ENCODE measurements around the gene SLC35F5. TPM values are rescaled to one million over a fixed set of nuclear protein-coding genes. Genes with fewer than 3 reads are reported as not detected.
A peak's percentile ranks its signal among the peaks of the same experiment; 100 is the strongest.

The SLC35F5 gene
- total and polyA plus RNA-seq, 12 donors, result 22.5 to 466 (median 201) TPM

GRCh38 chr2:113770929-113771328 lies 14.5 kb upstream of the SLC35F5 start:
- no peak for TF ChIP-seq CTCF (IDR thresholded peaks at IDR 0.05)
- TF ChIP-seq POLR2A (IDR thresholded peaks at IDR 0.05), result no peak
- no peak overlapping the region for H3K27ac ChIP-seq
- WGBS, 4 donors, result 89 to 90% (median 90%) methylated on average over 3 of the region's 3 CpGs
- no peaks in the 10 kb centered on the region for H3K27me3 ChIP-seq
- intact Hi-C loops (cut with DNase I), result no loop called here
- no peak overlapping the region for H3K4me3 ChIP-seq
- H3K4me1 ChIP-seq (replicated peaks in 1 of 2), result no peaks in the 10 kb centered on the region
- H3K36me3 ChIP-seq (replicated peaks in 1 of 2), result no peaks in the 10 kb centered on the region
- H3K9me3 ChIP-seq (replicated peaks in 1 of 3), result no peaks in the 10 kb centered on the region
- no peak for DNase-seq

DNA sequence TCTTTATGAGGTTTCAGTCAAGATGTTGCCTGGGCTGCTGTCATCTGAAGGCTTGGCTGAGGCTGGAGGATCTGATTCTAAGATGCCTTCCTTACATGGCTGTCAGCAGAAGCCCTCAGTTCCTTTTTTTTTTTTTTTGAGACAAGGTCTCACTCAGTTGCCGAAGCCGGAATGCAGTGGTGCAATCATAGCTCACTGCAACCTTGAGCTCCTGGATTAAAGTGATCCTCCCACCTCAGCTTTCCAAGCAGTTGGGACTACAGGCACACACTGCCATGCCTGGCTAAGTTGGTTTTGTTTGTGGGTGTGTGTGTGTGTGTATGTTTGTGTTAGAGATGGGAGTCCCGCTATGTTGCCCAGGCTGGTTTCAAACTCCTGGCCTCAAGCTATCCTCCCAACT lies 13.1 kb upstream of the SLC35F5 start:
- H3K27me3 ChIP-seq, result no peaks in the 10 kb centered on the region
- no peak overlapping the region for H3K27ac ChIP-seq
- peak in 2 of 7 donors; percentile 17 to 43 for DNase-seq
- H3K36me3 ChIP-seq (replicated peaks in 1 of 2), result no peaks in the 10 kb centered on the region
- no peaks in the 10 kb centered on the region for H3K4me1 ChIP-seq (replicated peaks in 1 of 2)
- H3K9me3 ChIP-seq (replicated peaks in 1 of 3), result no peaks in the 10 kb centered on the region
- no peak overlapping the region for H3K4me3 ChIP-seq
- intact Hi-C loops (cut with DNase I), result no loop called here
- TF ChIP-seq POLR2A (IDR thresholded peaks at IDR 0.05) (no peak), CTCF (IDR thresholded peaks at IDR 0.05) (no peak)
- 50 to 65% (median 55%) methylated on average over 2 to 3 of the region's 3 CpGs for WGBS, 4 donors

DNA sequence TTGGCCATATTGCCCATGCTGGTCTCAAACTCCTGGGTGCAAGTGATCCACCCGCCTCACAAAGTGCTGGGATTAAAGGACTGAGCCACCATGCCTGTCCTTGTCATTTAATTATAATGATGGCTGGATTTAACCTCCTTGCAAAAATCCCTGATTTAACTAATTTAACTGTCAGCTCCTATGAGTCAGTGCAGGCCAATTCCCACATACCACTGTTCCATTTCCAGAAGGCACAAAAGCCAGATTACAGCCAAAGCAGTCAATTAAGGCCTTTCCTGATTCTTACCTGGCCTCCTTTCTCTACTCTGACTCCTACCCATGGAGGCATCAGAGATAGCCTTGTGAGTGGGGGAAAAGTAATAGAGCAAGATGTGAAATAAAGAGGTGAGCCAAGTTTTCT lies 12.3 kb upstream of the SLC35F5 start:
- no peaks in the 10 kb centered on the region for H3K9me3 ChIP-seq (replicated peaks in 1 of 3)
- DNase-seq, result no peak
- intact Hi-C loops (cut with DNase I), result no loop called here
- WGBS, 4 donors, result 83 to 100% (median 97%) methylated on average over 1 of the region's 1 CpG
- peak overlapping the region in 1 of 5 donors; percentile 30 for H3K27ac ChIP-seq
- TF ChIP-seq CTCF (IDR thresholded peaks at IDR 0.05), result no peak
- no peak for TF ChIP-seq POLR2A (IDR thresholded peaks at IDR 0.05)
- no peaks in the 10 kb centered on the region for H3K27me3 ChIP-seq
- no peaks in the 10 kb centered on the region for H3K36me3 ChIP-seq (replicated peaks in 1 of 2)
- H3K4me1 ChIP-seq (replicated peaks in 1 of 2), result no peaks in the 10 kb centered on the region
- no peak overlapping the region for H3K4me3 ChIP-seq

DNA sequence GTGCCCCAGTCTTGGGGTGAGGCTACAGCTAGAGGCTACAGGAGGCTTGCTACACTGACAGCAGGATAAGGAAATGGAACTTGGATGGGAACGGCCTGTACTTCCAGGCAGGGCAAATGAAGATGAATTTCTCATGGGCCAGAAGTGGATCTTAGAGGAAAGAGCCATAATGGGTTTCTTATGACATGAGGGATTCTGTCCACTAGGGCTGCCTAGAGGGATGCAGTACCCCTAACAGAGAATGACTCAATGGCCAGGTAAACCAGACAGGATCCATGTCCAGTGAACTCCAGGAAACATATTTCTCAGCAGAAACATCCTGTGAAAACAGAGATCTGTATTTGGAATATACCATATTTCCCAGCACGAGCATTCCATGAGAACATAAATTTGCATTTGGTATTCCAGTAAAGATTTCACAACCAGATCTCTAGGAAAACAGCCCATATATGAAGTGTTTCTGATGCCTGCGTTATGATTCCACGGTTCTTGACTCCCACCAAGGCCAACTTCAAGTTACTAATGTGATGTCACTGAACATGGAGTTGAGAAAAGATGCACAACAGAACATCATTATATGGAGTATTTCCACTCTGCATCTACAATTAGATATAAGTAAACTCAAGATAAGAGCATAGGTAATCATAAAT lies 11.5 kb upstream of the SLC35F5 start:
- Histone ChIP-seq H3K36me3 (replicated peaks in 1 of 2) (no peaks in the 10 kb centered on the region), H3K4me1 (replicated peaks in 1 of 2) (no peaks in the 10 kb centered on the region), H3K4me3 (no peak overlapping the region), H3K27me3 (no peaks in the 10 kb centered on the region), H3K27ac (no peak overlapping the region), H3K9me3 (replicated peaks in 1 of 3) (no peaks in the 10 kb centered on the region)
- no peak for DNase-seq
- 85 to 94% (median 89%) methylated on average over 4 of the region's 4 CpGs for WGBS, 4 donors
- intact Hi-C loops (cut with DNase I), result no loop called here
- TF ChIP-seq POLR2A (IDR thresholded peaks at IDR 0.05) (no peak), CTCF (IDR thresholded peaks at IDR 0.05) (no peak)
